ENCODE results near the gene C4A. TPM values are rescaled to one million over a fixed set of nuclear protein-coding genes. Genes with fewer than 3 reads are reported as not detected.

The C4A gene
- total and polyA plus RNA-seq, 2 of the 13 experiments (the other 11 are each of a cell fraction or from before 2014, with no cell fraction given) = 165 to 478 TPM

DNA sequence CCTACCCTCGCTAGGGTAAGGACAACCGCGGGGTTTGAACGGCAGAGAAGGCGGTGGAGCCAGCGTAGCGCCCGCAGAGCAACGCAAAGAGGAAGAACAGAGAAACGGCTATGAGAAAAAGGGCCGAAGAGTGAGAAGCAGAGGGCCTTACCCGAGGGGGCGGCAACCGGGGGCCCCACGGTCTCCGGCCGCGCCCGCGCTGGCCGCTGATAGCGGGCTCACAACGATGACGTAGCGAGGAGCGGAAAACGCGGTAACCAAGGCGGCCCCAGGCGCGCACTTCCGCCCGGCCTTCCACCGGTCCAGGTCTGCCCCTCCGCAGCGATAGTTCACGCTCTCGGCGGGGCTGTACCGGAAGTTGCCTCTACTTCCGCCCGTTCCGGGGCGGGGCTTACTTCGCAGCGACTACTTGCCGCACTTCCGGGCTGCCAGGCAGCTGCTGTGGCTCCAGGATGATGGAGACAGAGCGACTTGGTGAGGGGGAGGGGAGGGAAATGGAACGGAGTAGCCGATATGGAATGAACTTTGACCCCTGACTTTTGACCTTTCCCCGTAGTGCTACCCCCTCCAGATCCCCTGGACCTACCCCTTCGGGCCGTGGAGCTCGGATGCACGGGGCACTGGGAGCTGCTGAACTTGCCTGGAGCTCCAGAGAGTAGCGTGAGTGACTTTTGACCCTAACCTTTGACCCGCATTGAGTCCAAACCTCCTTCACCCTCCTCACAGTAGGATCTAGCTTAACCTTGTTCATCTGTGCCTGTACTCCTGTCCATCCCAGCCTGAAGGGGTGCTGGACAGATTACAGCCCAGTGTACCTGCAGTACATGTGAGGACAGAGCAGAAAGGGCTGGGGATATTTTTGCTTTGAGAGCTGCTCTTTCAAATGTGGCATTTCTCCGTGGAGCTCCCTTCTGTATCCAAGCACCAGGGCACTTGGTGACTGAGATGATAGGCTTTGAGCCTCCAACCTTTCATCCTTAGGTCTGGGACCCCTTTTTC lies 22.8 kb upstream of the C4A start, which contains the start of the genes NELFE and SKIC2 (continued):
- TF ChIP-seq MEIS1 (CRISPR knock-in tag; IDR thresholded peaks at IDR 0.05; ENCODE audit: borderline replicate concordance) = 0 out of 2 replicates have a peak, but pooled peaks have one; percentile 50
- TF ChIP-seq PHF8 (CRISPR knock-in tag; IDR thresholded peaks at IDR 0.05) = peak; percentile 85
- TF ChIP-seq, protein P1, sequence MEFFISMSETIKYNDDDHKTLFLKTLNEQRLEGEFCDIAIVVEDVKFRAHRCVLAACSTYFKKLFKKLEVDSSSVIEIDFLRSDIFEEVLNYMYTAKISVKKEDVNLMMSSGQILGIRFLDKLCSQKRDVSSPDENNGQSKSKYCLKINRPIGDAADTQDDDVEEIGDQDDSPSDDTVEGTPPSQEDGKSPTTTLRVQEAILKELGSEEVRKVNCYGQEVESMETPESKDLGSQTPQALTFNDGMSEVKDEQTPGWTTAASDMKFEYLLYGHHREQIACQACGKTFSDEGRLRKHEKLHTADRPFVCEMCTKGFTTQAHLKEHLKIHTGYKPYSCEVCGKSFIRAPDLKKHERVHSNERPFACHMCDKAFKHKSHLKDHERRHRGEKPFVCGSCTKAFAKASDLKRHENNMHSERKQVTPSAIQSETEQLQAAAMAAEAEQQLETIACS (CRISPR knock-in tag; IDR thresholded peaks at IDR 0.05) = peak; percentile 72; the same call in 1 of the 2 replicates
- TF ChIP-seq, protein P2, sequence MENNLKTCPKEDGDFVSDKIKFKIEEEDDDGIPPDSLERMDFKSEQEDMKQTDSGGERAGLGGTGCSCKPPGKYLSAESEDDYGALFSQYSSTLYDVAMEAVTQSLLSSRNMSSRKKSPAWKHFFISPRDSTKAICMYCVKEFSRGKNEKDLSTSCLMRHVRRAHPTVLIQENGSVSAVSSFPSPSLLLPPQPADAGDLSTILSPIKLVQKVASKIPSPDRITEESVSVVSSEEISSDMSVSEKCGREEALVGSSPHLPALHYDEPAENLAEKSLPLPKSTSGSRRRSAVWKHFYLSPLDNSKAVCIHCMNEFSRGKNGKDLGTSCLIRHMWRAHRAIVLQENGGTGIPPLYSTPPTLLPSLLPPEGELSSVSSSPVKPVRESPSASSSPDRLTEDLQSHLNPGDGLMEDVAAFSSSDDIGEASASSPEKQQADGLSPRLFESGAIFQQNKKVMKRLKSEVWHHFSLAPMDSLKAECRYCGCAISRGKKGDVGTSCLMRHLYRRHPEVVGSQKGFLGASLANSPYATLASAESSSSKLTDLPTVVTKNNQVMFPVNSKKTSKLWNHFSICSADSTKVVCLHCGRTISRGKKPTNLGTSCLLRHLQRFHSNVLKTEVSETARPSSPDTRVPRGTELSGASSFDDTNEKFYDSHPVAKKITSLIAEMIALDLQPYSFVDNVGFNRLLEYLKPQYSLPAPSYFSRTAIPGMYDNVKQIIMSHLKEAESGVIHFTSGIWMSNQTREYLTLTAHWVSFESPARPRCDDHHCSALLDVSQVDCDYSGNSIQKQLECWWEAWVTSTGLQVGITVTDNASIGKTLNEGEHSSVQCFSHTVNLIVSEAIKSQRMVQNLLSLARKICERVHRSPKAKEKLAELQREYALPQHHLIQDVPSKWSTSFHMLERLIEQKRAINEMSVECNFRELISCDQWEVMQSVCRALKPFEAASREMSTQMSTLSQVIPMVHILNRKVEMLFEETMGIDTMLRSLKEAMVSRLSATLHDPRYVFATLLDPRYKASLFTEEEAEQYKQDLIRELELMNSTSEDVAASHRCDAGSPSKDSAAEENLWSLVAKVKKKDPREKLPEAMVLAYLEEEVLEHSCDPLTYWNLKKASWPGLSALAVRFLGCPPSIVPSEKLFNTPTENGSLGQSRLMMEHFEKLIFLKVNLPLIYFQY (CRISPR knock-in tag; IDR thresholded peaks at IDR 0.05; ENCODE audit: borderline replicate concordance) = peak; percentile 33; the same call in 1 of the 2 replicates
- no peak for TF ChIP-seq SMARCC2 (IDR thresholded peaks at IDR 0.05)
- TF ChIP-seq ZNF589 (CRISPR knock-in tag; conservative IDR thresholded peaks at IDR 0.05) = no peak; the same call in 1 of the 2 replicates
- peak; percentile 70 to 73 for TF ChIP-seq POLR2A (IDR thresholded peaks at IDR 0.05; ENCODE audit: insufficient read depth in 1 of 2, low read depth in 2 of 2, low read length in 2 of 2)
- peak; percentile 52; the same call in 1 of the 2 replicates for TF ChIP-seq BCL6 (CRISPR knock-in tag; IDR thresholded peaks at IDR 0.05)
- TF ChIP-seq DR1 (CRISPR knock-in tag; IDR thresholded peaks at IDR 0.05) = peak; percentile 90
- TF ChIP-seq RFXANK (CRISPR knock-in tag; IDR thresholded peaks at IDR 0.05) = no peak
- no peak for TF ChIP-seq ZNF761 (CRISPR knock-in tag; conservative IDR thresholded peaks at IDR 0.05)
- TF ChIP-seq ZNF703 (CRISPR knock-in tag; IDR thresholded peaks at IDR 0.05; ENCODE audit: borderline replicate concordance) = peak; percentile 12; the same call in 1 of the 2 replicates
- TF ChIP-seq, protein P3, sequence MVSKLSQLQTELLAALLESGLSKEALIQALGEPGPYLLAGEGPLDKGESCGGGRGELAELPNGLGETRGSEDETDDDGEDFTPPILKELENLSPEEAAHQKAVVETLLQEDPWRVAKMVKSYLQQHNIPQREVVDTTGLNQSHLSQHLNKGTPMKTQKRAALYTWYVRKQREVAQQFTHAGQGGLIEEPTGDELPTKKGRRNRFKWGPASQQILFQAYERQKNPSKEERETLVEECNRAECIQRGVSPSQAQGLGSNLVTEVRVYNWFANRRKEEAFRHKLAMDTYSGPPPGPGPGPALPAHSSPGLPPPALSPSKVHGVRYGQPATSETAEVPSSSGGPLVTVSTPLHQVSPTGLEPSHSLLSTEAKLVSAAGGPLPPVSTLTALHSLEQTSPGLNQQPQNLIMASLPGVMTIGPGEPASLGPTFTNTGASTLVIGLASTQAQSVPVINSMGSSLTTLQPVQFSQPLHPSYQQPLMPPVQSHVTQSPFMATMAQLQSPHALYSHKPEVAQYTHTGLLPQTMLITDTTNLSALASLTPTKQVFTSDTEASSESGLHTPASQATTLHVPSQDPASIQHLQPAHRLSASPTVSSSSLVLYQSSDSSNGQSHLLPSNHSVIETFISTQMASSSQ (IDR thresholded peaks at IDR 0.05; ENCODE audit: low read depth) = no peak
- TF ChIP-seq, protein P3 (CRISPR knock-in tag; IDR thresholded peaks at IDR 0.05; ENCODE audit: borderline replicate concordance) = peak; percentile 74; the same call in 1 of the 2 replicates
- peak; percentile 67 for TF ChIP-seq FOSL2 (CRISPR knock-in tag; IDR thresholded peaks at IDR 0.05)
- TF ChIP-seq ZNF660 (CRISPR knock-in tag; IDR thresholded peaks at IDR 0.05; ENCODE audit: borderline replicate concordance, low read depth) = no peak
- peak; percentile 52 for TF ChIP-seq NCOA2 (CRISPR knock-in tag; IDR thresholded peaks at IDR 0.05)
- peak; percentile 90; the same call in 1 of the 2 replicates for TF ChIP-seq FOXJ3 (CRISPR knock-in tag; IDR thresholded peaks at IDR 0.05; ENCODE audit: borderline replicate concordance)
- TF ChIP-seq ZNF557 (CRISPR knock-in tag; IDR thresholded peaks at IDR 0.05) = 0 out of 2 replicates have a peak, but pooled peaks have one; percentile 21
- no peak for TF ChIP-seq CCAR2 (optimal IDR thresholded peaks at IDR 0.05; ENCODE audit: low read depth, low read length)

All from HepG2 (cell line).